ENCODE results near the gene CATSPERD. TPM values are rescaled to one million over a fixed set of nuclear protein-coding genes. Genes with fewer than 3 reads are reported as not detected.

CATSPERD gene
- total RNA-seq, 1 experiment from 2014 or later, result 0.50 TPM

DNA sequence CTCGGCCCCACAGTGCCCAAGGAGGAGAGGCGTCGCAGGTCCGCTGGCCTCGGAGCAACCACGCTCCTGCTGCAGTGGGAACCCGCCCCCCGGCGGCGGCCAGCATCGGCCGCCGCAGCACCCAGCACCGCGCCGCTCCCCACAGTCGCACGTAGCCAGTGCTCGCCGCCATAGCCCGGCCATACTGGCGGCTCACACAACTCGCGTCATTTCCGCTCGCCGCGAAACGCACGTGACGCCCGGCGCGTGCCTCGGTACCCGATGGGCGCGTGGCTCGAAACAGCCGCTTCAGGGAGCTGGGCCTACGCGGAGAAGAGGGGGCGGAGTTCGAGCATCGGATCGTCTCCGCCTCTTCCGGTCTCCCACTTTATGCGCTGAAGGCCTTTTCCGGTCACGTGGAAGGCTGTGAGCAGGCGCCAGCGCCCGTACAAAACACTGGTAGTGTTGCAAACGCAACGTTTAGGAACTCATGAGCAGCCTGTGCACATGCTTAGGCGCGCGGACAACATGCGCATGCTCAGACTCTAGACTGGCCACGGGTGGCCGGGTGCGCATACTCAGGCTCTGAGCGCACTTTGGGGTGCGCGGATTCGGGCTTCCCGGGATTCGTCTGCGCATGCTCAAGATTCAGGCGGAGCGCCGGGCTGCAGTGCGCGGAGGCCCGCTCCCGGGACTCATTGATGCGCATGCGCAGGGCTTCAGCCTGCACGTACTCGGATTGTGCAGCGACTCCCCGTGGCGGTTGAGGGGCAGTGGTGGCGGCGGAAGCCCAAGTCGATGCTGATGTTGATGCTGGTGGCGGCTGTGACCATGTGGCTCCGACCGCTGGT lies at the start of gene CATSPERD, which contains the start of gene LONP1 (continued):
- TF ChIP-seq, protein P1, sequence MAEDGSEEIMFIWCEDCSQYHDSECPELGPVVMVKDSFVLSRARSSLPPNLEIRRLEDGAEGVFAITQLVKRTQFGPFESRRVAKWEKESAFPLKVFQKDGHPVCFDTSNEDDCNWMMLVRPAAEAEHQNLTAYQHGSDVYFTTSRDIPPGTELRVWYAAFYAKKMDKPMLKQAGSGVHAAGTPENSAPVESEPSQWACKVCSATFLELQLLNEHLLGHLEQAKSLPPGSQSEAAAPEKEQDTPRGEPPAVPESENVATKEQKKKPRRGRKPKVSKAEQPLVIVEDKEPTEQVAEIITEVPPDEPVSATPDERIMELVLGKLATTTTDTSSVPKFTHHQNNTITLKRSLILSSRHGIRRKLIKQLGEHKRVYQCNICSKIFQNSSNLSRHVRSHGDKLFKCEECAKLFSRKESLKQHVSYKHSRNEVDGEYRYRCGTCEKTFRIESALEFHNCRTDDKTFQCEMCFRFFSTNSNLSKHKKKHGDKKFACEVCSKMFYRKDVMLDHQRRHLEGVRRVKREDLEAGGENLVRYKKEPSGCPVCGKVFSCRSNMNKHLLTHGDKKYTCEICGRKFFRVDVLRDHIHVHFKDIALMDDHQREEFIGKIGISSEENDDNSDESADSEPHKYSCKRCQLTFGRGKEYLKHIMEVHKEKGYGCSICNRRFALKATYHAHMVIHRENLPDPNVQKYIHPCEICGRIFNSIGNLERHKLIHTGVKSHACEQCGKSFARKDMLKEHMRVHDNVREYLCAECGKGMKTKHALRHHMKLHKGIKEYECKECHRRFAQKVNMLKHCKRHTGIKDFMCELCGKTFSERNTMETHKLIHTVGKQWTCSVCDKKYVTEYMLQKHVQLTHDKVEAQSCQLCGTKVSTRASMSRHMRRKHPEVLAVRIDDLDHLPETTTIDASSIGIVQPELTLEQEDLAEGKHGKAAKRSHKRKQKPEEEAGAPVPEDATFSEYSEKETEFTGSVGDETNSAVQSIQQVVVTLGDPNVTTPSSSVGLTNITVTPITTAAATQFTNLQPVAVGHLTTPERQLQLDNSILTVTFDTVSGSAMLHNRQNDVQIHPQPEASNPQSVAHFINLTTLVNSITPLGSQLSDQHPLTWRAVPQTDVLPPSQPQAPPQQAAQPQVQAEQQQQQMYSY (CRISPR knock-in tag; IDR thresholded peaks at IDR 0.05), result peak; percentile 10; the same call in 1 of the 2 replicates
- TF ChIP-seq KAT7 (CRISPR knock-in tag; IDR thresholded peaks at IDR 0.05; ENCODE audit: borderline replicate concordance) (peak; percentile 51; the same call in 1 of the 2 replicates), GTF2I (CRISPR knock-in tag; conservative IDR thresholded peaks at IDR 0.05) (no peak), GRHL2 (CRISPR knock-in tag; IDR thresholded peaks at IDR 0.05; ENCODE audit: insufficient replicate concordance, severe bottlenecking) (no peak), TCF7 (CRISPR knock-in tag; IDR thresholded peaks at IDR 0.05; ENCODE audit: low read depth) (no peak), JUN (CRISPR knock-in tag; IDR thresholded peaks at IDR 0.05) (no peak), ESRRA (CRISPR knock-in tag; IDR thresholded peaks at IDR 0.05; ENCODE audit: borderline replicate concordance) (peak; percentile 60; the same call in 1 of the 2 replicates)
- TF ChIP-seq, protein P2, sequence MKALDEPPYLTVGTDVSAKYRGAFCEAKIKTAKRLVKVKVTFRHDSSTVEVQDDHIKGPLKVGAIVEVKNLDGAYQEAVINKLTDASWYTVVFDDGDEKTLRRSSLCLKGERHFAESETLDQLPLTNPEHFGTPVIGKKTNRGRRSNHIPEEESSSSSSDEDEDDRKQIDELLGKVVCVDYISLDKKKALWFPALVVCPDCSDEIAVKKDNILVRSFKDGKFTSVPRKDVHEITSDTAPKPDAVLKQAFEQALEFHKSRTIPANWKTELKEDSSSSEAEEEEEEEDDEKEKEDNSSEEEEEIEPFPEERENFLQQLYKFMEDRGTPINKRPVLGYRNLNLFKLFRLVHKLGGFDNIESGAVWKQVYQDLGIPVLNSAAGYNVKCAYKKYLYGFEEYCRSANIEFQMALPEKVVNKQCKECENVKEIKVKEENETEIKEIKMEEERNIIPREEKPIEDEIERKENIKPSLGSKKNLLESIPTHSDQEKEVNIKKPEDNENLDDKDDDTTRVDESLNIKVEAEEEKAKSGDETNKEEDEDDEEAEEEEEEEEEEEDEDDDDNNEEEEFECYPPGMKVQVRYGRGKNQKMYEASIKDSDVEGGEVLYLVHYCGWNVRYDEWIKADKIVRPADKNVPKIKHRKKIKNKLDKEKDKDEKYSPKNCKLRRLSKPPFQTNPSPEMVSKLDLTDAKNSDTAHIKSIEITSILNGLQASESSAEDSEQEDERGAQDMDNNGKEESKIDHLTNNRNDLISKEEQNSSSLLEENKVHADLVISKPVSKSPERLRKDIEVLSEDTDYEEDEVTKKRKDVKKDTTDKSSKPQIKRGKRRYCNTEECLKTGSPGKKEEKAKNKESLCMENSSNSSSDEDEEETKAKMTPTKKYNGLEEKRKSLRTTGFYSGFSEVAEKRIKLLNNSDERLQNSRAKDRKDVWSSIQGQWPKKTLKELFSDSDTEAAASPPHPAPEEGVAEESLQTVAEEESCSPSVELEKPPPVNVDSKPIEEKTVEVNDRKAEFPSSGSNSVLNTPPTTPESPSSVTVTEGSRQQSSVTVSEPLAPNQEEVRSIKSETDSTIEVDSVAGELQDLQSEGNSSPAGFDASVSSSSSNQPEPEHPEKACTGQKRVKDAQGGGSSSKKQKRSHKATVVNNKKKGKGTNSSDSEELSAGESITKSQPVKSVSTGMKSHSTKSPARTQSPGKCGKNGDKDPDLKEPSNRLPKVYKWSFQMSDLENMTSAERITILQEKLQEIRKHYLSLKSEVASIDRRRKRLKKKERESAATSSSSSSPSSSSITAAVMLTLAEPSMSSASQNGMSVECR (CRISPR knock-in tag; IDR thresholded peaks at IDR 0.05; ENCODE audit: borderline replicate concordance), result 0 out of 2 replicates have a peak, but pooled peaks have one; percentile 60
- TF ChIP-seq, protein P3, sequence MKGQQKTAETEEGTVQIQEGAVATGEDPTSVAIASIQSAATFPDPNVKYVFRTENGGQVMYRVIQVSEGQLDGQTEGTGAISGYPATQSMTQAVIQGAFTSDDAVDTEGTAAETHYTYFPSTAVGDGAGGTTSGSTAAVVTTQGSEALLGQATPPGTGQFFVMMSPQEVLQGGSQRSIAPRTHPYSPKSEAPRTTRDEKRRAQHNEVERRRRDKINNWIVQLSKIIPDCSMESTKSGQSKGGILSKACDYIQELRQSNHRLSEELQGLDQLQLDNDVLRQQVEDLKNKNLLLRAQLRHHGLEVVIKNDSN (CRISPR knock-in tag; IDR thresholded peaks at IDR 0.05), result peak; percentile 98
- TF ChIP-seq, protein P4, sequence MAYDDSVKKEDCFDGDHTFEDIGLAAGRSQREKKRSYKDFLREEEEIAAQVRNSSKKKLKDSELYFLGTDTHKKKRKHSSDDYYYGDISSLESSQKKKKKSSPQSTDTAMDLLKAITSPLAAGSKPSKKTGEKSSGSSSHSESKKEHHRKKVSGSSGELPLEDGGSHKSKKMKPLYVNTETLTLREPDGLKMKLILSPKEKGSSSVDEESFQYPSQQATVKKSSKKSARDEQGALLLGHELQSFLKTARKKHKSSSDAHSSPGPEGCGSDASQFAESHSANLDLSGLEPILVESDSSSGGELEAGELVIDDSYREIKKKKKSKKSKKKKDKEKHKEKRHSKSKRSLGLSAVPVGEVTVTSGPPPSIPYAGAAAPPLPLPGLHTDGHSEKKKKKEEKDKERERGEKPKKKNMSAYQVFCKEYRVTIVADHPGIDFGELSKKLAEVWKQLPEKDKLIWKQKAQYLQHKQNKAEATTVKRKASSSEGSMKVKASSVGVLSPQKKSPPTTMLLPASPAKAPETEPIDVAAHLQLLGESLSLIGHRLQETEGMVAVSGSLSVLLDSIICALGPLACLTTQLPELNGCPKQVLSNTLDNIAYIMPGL (CRISPR knock-in tag; IDR thresholded peaks at IDR 0.05), result no peak

DNA sequence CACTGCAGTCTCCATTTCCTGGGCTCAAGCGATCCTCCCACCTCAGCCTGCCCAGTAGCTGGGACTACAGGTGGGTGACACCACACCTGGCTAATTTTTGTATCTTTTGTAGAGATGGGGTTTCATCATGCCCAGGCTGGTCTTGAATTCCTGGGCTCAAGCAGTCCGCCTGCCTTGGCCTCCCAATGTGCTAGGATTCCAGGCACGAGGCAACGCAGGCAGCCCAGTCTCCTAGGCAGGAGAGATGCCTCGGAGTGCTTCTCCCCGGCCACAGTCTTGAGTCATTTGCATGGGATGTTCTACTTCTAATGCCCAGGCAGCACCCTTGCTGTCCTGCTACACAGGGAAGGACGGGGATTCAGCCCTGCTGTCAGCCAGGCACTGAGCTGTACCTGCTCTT lies 48.8 kb upstream of the CATSPERD start:
- ATAC-seq (no peak), DNase-seq (ENCODE audit: low spot score) (no peak)
- Mint-ChIP-seq H3K4me1 (peaks cover 11% of the 10 kb centered on the region), H3K27ac (no peak overlapping the region), H3K27me3 (ENCODE audit: low read depth) (no peaks in the 10 kb centered on the region), H3K9me3 (no peaks in the 10 kb centered on the region), H3K36me3 (peaks cover 26% of the 10 kb centered on the region), H3K4me3 (no peak overlapping the region)
- ChIA-PET CTCF (no interaction called here), POLR2A (no interaction called here)
- TF ChIP-seq ZNF416 (CRISPR knock-in tag; IDR thresholded peaks at IDR 0.05) (no peak), CREB1 (CRISPR knock-in tag; IDR thresholded peaks at IDR 0.05) (no peak), ELF4 (CRISPR knock-in tag; IDR thresholded peaks at IDR 0.05; ENCODE audit: low read depth) (no peak), TP53 (CRISPR knock-in tag; IDR thresholded peaks at IDR 0.05) (no peak), CREM (CRISPR knock-in tag; IDR thresholded peaks at IDR 0.05) (no peak), MYBL2 (CRISPR knock-in tag; IDR thresholded peaks at IDR 0.05) (no peak), TEAD4 (CRISPR knock-in tag; IDR thresholded peaks at IDR 0.05) (no peak), SMAD4 (CRISPR knock-in tag; IDR thresholded peaks at IDR 0.05) (no peak), ZNF219 (CRISPR knock-in tag; IDR thresholded peaks at IDR 0.05; ENCODE audit: borderline replicate concordance) (no peak)
- TF ChIP-seq, protein P5, sequence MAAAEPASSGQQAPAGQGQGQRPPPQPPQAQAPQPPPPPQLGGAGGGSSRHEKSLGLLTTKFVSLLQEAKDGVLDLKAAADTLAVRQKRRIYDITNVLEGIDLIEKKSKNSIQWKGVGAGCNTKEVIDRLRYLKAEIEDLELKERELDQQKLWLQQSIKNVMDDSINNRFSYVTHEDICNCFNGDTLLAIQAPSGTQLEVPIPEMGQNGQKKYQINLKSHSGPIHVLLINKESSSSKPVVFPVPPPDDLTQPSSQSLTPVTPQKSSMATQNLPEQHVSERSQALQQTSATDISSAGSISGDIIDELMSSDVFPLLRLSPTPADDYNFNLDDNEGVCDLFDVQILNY (CRISPR knock-in tag; IDR thresholded peaks at IDR 0.05), result no peak
- TF ChIP-seq, protein P6, sequence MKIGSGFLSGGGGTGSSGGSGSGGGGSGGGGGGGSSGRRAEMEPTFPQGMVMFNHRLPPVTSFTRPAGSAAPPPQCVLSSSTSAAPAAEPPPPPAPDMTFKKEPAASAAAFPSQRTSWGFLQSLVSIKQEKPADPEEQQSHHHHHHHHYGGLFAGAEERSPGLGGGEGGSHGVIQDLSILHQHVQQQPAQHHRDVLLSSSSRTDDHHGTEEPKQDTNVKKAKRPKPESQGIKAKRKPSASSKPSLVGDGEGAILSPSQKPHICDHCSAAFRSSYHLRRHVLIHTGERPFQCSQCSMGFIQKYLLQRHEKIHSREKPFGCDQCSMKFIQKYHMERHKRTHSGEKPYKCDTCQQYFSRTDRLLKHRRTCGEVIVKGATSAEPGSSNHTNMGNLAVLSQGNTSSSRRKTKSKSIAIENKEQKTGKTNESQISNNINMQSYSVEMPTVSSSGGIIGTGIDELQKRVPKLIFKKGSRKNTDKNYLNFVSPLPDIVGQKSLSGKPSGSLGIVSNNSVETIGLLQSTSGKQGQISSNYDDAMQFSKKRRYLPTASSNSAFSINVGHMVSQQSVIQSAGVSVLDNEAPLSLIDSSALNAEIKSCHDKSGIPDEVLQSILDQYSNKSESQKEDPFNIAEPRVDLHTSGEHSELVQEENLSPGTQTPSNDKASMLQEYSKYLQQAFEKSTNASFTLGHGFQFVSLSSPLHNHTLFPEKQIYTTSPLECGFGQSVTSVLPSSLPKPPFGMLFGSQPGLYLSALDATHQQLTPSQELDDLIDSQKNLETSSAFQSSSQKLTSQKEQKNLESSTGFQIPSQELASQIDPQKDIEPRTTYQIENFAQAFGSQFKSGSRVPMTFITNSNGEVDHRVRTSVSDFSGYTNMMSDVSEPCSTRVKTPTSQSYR (CRISPR knock-in tag; IDR thresholded peaks at IDR 0.05), result no peak
